Measurements from ENCODE around the gene CRHR2. TPM values are rescaled to one million over a fixed set of nuclear protein-coding genes. Genes with fewer than 3 reads are reported as not detected.

Gene CRHR2
- polyA plus RNA-seq, 1 donor from 2014 or later, result 0.15 TPM

DNA sequence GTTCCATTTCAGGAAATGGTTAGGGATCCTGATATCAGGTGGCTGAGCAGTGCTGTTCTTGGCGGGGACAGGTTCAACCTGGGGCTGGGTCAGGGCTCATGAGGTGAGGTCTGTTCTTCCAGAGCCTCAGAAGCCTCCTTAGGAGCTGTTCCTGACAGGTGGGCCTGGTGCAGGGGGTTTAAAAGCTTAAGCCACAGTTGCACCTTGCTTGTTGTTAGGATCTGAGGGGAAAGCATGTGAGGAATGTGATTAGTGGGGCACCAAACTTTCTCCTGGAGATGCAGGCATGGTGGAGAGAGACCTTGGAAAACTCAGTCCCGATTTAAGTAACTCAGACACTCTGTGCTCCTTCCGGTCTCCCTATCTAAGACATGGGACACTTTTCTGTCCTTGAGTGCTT is 18.7 kb upstream of the CRHR2 start:
- H3K36me3 ChIP-seq (ENCODE audit: insufficient read depth, low read length), result no peaks in the 10 kb centered on the region
- no peaks in the 10 kb centered on the region for H3F3A ChIP-seq (ENCODE audit: insufficient read depth, low read length, poor library complexity, severe bottlenecking)
- TF ChIP-seq RAD21 (conservative IDR thresholded peaks at IDR 0.05), result no peak
- TF ChIP-seq, protein P1, sequence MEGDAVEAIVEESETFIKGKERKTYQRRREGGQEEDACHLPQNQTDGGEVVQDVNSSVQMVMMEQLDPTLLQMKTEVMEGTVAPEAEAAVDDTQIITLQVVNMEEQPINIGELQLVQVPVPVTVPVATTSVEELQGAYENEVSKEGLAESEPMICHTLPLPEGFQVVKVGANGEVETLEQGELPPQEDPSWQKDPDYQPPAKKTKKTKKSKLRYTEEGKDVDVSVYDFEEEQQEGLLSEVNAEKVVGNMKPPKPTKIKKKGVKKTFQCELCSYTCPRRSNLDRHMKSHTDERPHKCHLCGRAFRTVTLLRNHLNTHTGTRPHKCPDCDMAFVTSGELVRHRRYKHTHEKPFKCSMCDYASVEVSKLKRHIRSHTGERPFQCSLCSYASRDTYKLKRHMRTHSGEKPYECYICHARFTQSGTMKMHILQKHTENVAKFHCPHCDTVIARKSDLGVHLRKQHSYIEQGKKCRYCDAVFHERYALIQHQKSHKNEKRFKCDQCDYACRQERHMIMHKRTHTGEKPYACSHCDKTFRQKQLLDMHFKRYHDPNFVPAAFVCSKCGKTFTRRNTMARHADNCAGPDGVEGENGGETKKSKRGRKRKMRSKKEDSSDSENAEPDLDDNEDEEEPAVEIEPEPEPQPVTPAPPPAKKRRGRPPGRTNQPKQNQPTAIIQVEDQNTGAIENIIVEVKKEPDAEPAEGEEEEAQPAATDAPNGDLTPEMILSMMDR (IDR thresholded peaks at IDR 0.05; ENCODE audit: poor library complexity, severe bottlenecking), result no peak
- TF ChIP-seq EP300 (conservative IDR thresholded peaks at IDR 0.05; ENCODE audit: poor library complexity, severe bottlenecking), result no peak
- TF ChIP-seq MXI1 (conservative IDR thresholded peaks at IDR 0.05; ENCODE audit: poor library complexity, severe bottlenecking), result no peak
- TF ChIP-seq TAF1 (IDR thresholded peaks at IDR 0.05; ENCODE audit: low read depth), result no peak
- no peak for TF ChIP-seq EZH2 (IDR thresholded peaks at IDR 0.05; ENCODE audit: borderline replicate concordance, insufficient read depth, low read length, poor library complexity, severe bottlenecking)
- TF ChIP-seq POLR2AphosphoS5 (IDR thresholded peaks at IDR 0.05), result no peak
- TF ChIP-seq SMC3 (conservative IDR thresholded peaks at IDR 0.05; ENCODE audit: poor library complexity), result no peak
- TF ChIP-seq, protein P2, sequence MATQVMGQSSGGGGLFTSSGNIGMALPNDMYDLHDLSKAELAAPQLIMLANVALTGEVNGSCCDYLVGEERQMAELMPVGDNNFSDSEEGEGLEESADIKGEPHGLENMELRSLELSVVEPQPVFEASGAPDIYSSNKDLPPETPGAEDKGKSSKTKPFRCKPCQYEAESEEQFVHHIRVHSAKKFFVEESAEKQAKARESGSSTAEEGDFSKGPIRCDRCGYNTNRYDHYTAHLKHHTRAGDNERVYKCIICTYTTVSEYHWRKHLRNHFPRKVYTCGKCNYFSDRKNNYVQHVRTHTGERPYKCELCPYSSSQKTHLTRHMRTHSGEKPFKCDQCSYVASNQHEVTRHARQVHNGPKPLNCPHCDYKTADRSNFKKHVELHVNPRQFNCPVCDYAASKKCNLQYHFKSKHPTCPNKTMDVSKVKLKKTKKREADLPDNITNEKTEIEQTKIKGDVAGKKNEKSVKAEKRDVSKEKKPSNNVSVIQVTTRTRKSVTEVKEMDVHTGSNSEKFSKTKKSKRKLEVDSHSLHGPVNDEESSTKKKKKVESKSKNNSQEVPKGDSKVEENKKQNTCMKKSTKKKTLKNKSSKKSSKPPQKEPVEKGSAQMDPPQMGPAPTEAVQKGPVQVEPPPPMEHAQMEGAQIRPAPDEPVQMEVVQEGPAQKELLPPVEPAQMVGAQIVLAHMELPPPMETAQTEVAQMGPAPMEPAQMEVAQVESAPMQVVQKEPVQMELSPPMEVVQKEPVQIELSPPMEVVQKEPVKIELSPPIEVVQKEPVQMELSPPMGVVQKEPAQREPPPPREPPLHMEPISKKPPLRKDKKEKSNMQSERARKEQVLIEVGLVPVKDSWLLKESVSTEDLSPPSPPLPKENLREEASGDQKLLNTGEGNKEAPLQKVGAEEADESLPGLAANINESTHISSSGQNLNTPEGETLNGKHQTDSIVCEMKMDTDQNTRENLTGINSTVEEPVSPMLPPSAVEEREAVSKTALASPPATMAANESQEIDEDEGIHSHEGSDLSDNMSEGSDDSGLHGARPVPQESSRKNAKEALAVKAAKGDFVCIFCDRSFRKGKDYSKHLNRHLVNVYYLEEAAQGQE (IDR thresholded peaks at IDR 0.05; ENCODE audit: borderline replicate concordance), result no peak
- no peak overlapping the region for H3K9ac ChIP-seq (ENCODE audit: low read length)
- H3K27me3 ChIP-seq (ENCODE audit: insufficient read depth, low read depth, low read length), result no peaks in the 10 kb centered on the region
- no peaks in the 10 kb centered on the region for H3K9me3 ChIP-seq (ENCODE audit: low read length)
- no peaks in the 10 kb centered on the region for H3K9me2 ChIP-seq (ENCODE audit: insufficient read depth, low read length)
- H3K79me2 ChIP-seq (replicated peaks; ENCODE audit: insufficient read depth, low read length), result no peaks in the 10 kb centered on the region
- H3K4me3 ChIP-seq (ENCODE audit: low read length), result no peak overlapping the region
- H3K27ac ChIP-seq (ENCODE audit: low read length), result no peak overlapping the region
- H4K20me1 ChIP-seq (ENCODE audit: insufficient read depth), result no peaks in the 10 kb centered on the region
- H3K4me2 ChIP-seq (ENCODE audit: low read length), result no peak overlapping the region
- H2AFZ ChIP-seq (ENCODE audit: low read depth, low read length), result no peak overlapping the region

DNA sequence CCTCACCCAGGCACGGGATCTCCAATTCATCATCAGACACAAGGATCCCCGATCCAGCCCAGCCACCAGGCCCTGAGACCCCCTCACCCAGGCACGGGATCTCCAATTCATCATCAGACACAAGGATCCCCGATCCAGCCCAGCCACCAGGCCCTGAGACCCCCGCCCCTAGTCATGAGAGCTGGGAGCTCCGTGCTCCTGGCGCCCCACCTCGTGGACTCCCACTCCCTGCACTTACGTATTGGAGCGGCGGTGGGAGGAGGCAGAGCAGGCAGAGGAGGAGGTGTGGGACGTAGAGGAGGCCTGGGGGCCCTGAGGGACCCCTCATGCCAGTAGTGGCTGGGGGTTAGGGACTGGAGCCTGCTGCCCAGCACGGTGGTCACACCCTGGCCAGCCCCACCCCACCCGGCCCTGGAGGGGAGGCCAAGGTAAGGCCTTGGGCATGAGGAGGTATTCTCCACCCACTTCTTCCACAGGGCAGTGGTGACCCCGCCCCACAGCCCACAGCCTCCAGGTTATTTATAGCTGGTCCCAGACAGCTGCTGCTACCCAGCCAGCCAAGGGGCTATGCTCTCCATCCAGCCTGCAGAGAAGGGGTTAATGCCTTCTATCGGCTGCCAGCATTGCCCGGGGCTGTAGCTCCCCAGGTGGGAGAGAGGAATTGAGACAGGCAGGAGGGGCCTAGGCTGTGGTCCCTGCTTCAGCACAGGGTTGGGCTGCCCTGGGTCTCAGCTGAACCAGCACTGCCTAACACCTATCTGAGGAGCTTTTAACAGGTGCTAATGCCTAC is 17.6 kb upstream of the CRHR2 start:
- H3K27me3 ChIP-seq (ENCODE audit: insufficient read depth, low read depth, low read length), result no peaks in the 10 kb centered on the region
- no peaks in the 10 kb centered on the region for H3F3A ChIP-seq (ENCODE audit: insufficient read depth, low read length, poor library complexity, severe bottlenecking)
- H4K20me1 ChIP-seq (ENCODE audit: insufficient read depth), result no peaks in the 10 kb centered on the region
- H3K36me3 ChIP-seq (ENCODE audit: insufficient read depth, low read length), result no peaks in the 10 kb centered on the region
- H3K4me2 ChIP-seq (ENCODE audit: low read length), result no peak overlapping the region
- H2AFZ ChIP-seq (ENCODE audit: low read depth, low read length), result no peak overlapping the region
- no peaks in the 10 kb centered on the region for H3K9me2 ChIP-seq (ENCODE audit: insufficient read depth, low read length)
- no peak overlapping the region for H3K27ac ChIP-seq (ENCODE audit: low read length)
- no peak overlapping the region for H3K9ac ChIP-seq (ENCODE audit: low read length)
- H3K79me2 ChIP-seq (replicated peaks; ENCODE audit: insufficient read depth, low read length), result no peaks in the 10 kb centered on the region
- no peak overlapping the region for H3K4me3 ChIP-seq (ENCODE audit: low read length)
- no peaks in the 10 kb centered on the region for H3K9me3 ChIP-seq (ENCODE audit: low read length)
- TF ChIP-seq POLR2AphosphoS5 (IDR thresholded peaks at IDR 0.05), result no peak
- TF ChIP-seq, protein P1 (IDR thresholded peaks at IDR 0.05; ENCODE audit: poor library complexity, severe bottlenecking), result no peak
- no peak for TF ChIP-seq RAD21 (conservative IDR thresholded peaks at IDR 0.05)
- TF ChIP-seq, protein P2 (IDR thresholded peaks at IDR 0.05; ENCODE audit: borderline replicate concordance), result no peak
- no peak for TF ChIP-seq MXI1 (conservative IDR thresholded peaks at IDR 0.05; ENCODE audit: poor library complexity, severe bottlenecking)
- TF ChIP-seq TAF1 (IDR thresholded peaks at IDR 0.05; ENCODE audit: low read depth), result no peak
- no peak for TF ChIP-seq EP300 (conservative IDR thresholded peaks at IDR 0.05; ENCODE audit: poor library complexity, severe bottlenecking)
- no peak for TF ChIP-seq SMC3 (conservative IDR thresholded peaks at IDR 0.05; ENCODE audit: poor library complexity)
- no peak for TF ChIP-seq EZH2 (IDR thresholded peaks at IDR 0.05; ENCODE audit: borderline replicate concordance, insufficient read depth, low read length, poor library complexity, severe bottlenecking)

Data from neural cell (in vitro differentiated cells).